Hepatocyte (in vitro differentiated cells): ENCODE results near the gene MYL3.

ENCODE experiments used
- EZH2phosphoT487 ChIP-seq: fragments of 200-600 bp; sonication (generic); IDR thresholded peaks from one replicate; pipeline ENCODE4 v1.6.1; 2018; ENCODE audit warnings: antibody characterized with exemption, mild to moderate bottlenecking, low read depth, moderate library complexity; ENCODE audit not compliant: unreplicated experiment, severe bottlenecking
- TF ChIP-seq, protein P1 (sequence below): fragments of 200-600 bp; sonication (generic); IDR thresholded peaks from 2 replicates; pipeline ENCODE4 v1.5.1; 2016; ENCODE audit warnings: antibody characterized with exemption, mild to moderate bottlenecking; ENCODE audit not compliant: poor library complexity

DNA sequence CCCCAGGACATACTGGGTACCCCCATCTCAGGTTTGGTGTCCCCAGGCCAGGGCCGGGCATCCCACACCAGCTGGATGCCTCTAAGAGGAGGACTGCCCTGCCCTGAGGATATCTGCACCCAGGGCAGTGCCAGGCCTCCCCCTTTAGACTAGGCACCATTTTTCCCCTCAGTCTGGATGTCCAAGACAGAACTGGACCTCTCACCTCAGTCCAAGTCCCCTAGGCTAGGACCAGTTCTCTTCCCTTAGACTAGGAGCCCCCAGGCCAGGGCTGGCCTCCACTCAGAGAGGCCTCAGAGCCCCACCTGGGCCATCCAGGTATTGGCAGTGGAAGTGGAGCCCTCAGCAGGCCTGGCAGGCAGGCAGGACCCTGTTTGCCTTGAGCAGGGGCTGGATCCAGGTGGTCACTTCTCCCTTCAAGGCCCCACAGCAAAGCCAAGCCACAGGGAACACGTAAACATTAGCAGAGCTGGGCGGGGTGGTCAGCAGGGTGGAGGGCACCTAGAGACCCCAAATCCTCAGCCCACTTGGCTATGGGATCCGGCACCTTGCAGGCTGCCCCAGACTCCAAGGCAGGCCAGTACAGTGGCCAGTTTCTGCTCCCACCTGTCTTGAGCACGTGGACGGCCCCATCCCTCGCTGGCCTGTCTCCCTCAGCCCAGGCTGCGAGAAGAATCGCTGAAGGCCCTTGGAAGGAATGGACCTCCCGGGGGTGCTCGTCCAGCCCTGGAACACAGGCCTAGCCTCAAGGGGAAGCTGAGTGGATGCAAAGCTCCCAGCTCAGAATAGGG, 42.6 kb upstream of the MYL3 start:
- TF ChIP-seq, protein P1, sequence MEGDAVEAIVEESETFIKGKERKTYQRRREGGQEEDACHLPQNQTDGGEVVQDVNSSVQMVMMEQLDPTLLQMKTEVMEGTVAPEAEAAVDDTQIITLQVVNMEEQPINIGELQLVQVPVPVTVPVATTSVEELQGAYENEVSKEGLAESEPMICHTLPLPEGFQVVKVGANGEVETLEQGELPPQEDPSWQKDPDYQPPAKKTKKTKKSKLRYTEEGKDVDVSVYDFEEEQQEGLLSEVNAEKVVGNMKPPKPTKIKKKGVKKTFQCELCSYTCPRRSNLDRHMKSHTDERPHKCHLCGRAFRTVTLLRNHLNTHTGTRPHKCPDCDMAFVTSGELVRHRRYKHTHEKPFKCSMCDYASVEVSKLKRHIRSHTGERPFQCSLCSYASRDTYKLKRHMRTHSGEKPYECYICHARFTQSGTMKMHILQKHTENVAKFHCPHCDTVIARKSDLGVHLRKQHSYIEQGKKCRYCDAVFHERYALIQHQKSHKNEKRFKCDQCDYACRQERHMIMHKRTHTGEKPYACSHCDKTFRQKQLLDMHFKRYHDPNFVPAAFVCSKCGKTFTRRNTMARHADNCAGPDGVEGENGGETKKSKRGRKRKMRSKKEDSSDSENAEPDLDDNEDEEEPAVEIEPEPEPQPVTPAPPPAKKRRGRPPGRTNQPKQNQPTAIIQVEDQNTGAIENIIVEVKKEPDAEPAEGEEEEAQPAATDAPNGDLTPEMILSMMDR = no peak
- TF ChIP-seq EZH2phosphoT487 = no peak
